Measurements from ENCODE around the gene RPS19BP1.

RPS19BP1 gene, protein sequence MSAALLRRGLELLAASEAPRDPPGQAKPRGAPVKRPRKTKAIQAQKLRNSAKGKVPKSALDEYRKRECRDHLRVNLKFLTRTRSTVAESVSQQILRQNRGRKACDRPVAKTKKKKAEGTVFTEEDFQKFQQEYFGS

DNA sequence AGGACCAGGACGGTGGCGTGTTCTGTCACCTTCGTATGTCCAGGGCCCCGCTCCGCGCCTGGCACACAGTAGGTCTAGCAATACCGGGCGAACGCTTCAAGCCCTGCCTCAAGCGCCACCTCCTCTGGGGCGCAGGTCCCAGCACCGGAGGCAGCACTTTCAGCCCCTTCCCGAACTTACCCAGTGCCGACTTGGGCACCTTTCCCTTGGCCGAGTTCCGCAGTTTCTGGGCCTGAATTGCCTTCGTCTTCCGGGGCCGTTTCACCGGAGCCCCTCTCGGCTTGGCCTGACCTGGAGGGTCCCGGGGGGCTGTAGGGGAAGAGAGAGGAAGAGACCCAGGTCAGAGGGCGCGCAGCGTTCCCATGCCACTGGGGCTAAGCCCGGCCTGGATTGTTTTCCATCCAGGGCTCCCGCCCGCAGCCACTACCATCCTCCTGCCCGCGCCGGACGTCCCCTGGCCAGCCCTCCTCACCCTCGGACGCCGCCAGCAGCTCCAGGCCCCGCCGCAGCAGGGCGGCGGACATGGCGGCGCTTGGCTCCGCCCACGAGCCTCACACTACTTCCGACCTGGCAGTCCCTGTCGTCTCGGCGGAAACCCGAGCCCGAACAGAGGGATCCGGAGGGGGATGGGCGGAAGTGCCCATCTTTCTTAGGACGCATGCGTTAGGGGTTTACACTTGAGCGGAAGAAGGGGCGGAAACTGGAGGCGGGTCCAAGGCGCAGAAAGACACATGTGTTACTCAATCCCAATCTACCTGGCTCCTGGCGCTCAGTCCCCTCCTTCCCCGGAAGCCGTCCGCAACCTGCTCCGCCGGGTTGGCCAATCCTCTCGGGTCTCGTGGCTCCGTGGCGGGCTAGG lies at the start of gene RPS19BP1:
RPS19BP1 (minus strand) TSS at position 534 of the 859 bp plus-strand sequence; CDS start at position 524, 10 bp downstream.
- DNase-seq, result peak; percentile 100

DNA sequence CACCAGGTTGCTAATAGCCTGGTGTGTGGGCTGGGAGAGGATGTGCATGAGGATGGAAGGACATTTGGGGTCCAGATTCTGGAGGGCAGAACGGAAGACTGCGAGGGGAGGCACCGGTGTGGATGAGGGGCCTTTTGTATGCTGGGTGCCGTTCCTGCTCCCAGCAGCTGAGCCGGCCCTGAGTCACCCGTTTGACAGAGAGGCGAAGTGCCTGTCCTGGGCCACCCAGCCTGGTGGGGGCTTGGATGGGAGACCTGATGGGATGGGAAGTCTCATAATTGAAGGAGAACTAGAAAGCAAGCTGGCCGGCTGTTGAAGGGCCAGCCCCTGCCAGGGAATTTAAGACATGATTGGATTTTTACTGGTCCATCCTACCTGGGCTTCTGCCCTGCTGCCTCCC lies 48.8 kb upstream of the RPS19BP1 start:
- no peak for DNase-seq

DNA sequence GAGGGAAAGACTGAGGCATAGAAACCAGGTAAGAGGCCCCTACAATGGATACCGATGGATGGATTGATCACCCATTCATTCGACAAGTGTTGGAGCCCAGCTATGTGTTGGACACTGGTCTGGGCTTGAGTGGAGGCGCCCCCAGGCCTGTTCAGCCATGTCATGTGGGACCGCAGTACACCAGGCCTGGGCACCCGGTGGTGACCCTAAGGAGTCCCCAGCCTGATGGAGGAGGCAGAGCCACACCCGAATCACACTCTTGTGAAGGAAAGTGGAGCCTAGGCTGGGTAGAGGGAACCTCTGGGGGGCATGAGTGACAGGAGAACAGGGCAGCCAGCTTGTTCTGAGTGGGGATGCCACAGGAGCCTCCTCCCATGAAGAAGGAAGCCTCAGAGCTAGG lies 48.2 kb upstream of the RPS19BP1 start:
- no peak for DNase-seq

DNA sequence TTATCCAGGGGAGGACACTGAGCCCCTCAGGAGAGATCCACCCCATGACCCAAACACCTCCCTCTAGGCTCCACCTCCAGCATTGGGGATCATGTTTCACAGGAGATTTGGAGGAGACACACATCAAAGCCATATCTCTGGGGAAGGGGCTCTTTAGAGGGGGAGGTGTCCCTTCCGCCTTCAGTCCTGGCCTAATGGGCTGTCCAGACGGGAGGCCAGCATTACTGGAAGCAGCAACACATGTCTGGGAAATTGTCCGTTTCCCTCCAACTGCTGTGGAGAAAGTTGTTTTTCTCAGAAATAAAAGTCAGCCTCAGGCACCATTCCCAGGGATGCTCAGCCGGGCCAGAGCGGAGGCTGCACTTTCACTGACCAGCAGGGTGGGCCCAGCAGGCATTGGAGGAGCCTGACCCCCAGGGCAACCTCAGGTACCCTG lies 47.5 kb upstream of the RPS19BP1 start:
- no peak for DNase-seq

DNA sequence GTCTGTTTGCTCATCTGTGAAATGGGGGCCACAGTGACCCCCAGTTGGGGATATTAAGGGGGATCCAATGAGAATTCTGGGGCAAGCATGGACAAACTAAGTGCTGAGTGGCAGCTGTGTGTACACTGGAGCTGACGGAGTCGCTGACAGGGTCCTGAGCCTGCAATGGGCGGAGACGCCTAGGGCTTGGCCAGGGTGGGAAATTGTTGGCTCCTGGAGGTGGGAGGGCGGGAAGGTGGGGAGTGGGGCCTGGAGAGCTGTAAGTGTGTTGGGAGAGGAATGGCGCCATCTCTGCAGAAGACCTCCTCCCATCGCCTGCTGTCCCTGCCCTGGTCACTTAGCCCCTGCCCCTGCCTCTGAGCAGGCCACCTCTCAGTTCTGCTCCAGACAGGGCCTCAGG lies 45.4 kb upstream of the RPS19BP1 start:
- no peak for DNase-seq

DNA sequence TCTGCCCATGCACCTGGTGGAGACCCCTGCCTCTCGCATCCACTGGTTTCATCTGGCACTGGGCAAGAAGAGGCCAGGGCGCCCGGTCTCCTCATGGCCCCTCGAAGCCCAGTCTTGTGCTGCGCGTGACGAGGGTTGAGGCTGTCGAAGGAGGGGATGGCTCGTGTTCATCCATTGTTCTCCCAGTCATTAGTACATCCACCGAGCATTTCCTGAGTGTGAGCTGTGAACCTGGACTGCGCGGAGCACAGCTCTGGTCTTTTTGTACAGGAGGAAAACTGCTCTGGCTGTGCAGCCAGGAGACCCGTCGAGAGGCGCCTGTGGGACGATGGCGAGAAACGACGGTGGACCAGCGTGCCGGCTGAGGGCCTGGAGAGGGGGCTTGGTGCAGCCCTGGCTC lies 44.8 kb upstream of the RPS19BP1 start:
- no peak for DNase-seq

DNA sequence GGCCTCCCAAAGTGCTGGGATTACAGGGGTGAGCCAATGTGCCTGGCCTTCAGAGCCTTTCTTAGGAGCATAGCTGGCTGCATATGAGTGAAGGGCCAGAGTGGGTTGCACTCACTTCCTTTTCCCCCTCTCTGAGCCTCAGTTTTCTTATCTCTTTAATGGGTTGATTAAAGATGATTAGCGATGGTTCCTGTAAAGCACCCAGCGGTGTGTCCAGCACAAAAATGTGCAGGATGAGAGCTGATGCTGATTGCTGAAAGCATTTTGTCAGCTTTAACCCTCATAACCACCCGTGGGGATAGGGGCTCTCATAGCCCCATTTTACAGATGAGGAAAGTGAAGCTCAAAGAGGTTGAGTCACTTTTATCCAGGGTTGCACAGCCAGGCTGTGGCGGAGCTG lies 43.5 kb upstream of the RPS19BP1 start:
- no peak for DNase-seq

DNA sequence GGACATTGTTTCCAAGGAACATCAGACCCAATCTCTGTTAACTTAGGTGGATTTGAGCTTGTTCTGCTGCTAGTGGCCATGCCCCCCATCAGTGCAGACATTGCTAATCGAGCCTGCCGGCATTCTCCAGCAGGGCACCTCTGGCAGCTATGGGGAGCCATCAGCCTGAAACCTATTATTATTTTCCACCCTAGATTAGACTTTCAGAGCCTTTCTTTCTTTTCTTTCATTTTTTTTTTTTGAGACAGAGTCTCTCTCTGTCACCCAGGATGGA lies 42.9 kb upstream of the RPS19BP1 start:
- no peak for DNase-seq

DNA sequence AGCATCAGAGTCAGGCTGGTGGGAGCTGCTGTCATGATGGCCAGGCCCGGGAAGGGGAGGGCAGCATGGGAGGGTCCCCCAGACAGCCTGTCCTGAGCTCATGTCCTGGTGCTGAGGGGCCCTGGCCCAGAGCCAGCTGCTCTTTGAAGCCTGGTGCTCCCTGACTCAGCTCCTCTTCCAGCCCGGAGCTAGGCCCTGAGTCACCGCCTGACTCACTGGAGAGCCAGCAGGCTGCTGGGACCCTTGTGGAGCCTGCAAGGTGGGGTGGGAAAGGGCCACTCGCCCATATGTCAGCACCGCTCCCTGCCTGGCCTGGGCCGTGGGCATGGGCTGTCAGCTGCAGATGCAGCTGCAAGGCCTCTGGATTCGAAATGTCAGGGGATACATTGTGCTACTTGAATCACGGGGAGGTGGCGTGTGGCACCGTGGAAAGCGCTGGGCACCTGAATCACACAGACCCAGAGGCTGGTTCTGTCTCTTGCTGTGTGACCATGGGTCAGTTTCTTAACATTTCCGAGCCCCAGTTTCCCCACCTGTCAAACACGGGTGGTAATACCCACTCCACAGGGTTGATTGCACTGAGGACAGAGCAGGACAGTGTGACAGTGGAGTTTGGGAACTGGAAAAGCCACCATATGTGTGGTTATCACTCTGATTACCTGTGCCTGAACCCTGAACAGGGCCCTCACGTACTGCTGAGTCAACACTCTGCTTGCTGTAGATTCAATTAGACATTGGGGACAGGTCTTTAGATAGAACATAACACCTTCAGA lies 42.4 kb upstream of the RPS19BP1 start:
- peak; percentile 96 for DNase-seq

DNA sequence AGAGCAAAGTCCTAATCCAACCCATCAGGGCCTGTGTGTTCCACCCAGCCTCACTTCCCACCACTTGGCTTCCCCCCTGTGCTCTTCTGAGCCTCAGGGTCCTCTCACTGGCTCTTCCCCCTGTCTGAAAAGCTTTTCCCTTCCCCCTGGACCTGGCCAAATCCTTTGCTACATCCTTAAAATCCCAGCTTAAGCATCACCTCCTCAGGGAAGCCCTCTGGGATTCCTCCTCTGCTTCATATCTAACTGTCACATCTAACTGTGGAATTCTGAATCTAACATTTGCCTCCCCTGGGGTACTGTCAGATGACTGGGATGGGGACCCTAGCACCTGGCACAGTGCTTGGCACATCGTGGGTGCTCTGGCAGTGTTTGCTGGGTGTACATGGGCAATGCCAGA lies 39.0 kb upstream of the RPS19BP1 start:
- DNase-seq, result no peak

DNA sequence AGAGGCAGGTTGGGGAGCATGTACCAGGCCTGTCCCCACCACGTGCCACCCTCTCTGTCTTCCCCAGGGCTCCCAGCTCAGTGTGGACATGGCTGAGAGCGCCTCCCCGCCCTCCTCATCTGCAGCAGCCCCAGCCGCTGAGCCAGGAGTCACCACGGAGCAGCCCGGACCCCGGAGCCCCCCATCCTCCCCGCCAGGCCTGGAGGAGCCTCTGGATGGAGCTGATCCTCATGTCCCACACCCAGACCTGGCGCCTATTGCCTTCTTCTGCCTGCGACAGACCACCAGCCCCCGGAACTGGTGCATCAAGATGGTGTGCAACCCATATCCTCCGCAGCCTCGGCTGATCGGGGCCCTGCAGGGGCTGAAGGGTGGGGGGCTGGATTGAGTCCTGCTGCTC lies 38.1 kb upstream of the RPS19BP1 start, which contains the start of gene CACNA1I:
CACNA1I (plus strand) TSS at position 89 of the 400 bp plus-strand sequence; CDS start at position 89, 0 bp downstream.
- DNase-seq, result no peak

DNA sequence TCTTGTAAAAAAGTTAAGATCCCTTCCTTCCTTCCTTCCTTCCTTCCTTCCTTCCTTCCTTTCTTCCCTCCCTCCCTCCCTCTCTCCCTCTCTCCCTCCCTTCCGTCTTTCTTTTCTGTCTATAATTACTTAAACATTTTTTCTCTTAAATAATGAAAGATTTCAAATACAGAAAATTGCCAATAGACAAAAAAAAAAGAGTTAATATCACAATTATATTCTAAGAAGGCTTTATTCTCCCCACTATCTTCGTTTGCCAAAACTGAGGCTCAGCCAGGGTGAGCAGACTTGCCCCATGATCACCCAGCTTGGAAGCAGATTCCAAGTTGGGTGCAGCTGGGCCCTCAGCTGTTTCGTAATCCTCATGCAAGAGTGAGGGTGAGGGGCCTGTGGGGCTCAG lies 37.7 kb upstream of the RPS19BP1 start:
- no peak for DNase-seq

DNA sequence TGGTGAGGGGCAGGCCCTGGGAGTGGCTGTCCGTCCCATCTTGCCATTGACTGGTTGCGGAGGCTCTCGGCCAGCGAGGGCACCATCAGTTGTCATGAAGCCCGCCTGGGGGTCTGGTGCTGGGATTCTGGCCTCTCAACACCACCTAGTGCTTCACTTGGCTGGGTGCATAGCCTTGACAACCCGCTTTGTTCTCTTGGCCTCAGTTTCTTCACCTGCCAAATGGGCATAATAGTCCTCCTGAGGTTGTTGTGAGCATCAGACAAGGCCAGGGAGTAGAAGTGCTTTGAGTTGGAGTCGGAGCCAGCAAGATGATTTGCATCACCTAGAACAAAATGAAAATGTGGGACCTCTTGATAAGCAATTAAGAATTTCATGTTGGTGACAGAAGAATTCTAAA lies 36.5 kb upstream of the RPS19BP1 start:
- no peak for DNase-seq

DNA sequence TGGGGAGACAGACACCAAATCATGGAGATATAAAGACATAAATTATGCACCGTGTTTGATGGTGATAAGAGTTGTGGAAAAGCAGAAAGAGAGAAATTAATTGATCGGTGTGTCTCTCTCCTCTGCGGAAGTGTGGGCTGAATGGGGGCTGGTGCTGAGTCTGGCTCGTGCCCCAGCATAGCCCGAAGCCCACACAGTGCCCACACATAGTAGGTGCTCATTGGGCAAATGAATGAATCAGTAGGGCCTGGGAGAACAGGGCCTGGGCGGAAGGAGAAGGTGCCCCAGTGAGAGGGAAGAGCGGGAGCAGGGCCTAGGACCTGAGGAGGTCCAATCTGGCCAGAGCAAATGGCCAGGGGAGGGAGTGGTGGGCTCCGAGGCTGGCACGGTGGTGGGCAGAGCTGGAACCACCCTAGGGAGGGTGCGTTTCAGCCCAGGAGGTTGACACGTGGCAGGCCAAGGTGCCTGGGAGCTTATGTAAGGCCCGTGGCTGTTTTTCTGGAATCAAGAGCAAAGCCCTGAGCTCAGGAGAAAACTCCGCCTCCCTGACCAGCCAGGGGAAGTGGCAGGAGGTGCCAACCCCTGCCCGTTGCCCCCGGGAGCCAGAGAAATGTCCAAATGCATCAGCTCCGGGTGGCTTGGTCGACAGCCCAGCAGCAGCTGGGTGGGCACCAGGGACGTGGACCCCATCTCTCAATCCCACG lies 35.9 kb upstream of the RPS19BP1 start:
- DNase-seq, result no peak

DNA sequence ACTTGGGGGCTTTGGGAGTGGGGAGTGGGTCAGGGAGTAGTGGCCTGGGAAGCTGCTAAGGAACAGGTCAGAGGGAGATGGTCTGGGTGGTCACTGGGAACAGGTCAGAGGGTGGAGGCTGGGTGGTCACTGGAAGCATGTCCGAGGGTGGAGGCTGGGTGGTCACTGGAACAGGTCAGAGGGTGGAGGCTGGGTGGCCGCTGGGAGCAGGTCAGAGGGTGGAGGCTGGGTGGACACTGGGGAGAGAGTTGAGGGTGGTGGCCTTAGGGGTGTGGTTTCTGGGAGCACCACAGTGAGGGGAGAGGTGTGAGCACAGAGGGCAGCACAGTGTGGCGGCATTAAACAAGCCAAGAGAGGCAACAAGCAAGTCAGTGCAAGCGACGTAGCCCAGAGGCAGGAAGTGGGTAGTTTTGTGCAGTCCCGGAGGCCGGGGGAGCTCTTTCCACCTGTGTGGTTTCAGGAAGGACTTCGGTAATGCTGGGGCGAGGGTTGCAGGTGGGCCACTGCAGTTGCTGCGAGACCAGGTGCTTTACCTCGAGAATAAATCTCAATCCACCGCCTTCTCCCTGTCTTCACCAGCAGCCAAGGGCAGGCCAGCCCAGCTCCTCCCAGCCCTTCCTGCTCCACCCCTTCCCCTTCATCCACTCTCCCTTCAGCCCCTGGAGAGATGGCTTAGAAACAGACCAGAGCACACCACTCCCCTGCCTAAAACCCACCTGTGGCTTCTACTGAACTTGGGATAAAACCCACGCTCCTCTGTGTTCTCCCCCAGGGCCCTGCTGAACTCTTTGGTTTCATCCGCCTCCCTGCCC lies 34.8 kb upstream of the RPS19BP1 start:
- DNase-seq, result no peak

DNA sequence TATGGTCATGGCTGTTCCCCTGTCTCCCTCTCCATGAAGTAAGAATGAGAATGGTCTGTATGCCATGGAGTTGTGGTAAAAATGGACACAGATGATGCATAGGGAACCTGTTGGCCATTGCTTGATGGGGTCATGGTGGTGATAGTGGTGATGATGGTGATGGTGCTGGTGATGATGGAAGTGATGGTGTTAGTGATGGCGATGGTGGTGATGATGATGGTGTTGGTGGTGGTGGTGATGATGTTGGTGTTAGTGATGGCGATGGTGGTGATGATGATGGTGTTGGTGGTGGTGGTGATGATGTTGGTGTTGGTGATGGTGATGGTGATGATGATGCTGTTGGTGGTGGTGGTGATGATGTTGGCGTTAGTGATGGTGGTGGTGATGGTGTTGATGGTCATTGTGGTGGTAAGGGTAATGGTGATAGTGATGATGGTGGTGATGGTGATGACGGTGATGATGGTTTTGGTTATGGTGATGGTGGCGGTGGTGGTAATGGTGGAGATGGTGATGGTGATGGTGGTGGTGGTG lies 32.9 kb upstream of the RPS19BP1 start:
- no peak for DNase-seq

DNA sequence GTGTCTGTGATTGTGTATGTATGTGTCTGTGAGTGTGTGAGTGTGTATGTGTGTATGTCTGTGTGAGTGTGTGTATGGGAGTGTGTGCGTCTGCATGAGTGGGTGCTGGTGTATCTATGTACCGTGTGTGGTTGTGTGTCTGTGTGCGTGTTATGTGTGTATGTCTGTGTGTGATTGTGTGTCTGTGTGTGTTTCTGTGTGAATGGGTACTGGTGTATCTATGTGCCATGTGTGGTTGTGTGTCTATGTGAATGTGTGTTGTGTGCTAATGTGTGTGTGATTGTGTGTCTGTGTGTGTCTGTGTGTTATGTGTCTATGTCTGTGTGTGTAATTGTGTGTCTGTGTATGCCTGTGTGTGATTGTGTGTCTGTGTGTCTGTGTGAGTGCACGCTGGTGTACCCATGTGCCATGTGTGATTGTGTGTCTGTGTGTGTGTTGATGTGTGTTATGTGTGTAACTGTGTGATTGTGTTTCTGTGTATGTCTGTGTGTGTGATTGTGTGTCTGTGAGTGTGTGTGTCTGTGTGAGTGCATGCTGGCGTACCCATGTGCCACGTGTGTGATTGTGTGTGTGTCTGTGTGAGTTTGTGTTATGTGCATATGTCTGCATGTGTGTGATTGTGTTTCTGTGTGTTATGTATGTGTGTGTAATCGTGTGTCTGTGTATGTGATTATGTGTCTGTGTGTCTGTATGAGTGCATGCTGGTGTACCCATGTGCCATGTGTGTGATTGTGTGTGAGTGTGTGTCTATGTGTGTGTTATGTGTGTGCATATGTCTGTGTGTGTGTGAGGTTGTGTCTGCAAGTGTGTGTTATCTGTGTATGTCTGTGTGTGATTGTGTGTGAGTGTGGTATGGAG lies 31.3 kb upstream of the RPS19BP1 start:
- DNase-seq, result no peak

DNA sequence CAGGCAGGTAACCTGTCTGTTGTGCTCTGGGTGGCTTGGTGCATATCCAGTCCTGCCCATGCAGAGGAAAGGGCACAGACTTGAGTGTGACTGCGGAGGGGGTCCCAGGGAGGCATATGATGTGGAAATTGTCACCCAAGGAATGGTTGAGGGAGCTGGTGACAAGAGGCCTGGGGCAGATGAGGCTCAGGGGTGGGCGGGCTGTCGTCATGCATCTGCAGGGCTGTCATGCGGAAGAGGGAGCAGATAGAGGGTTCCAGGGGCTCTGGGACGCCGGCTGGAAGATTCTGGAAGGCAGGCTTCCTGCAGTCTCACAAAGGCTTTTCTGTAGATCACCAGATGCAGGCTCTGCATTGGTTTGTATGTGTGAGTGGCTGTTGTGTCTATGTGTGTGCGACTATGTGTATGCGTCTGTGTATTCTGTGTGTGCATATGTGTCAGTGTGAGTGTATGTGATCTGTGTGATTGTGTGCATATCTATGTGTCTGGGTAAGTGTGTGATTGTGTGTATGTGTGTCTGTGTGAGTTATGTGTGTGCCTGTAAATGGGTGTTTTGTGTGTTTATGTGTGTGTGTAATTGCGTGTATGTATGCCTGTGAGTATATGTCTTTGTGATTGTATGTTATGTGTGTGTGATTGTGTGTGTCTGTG lies 30.4 kb upstream of the RPS19BP1 start:
- no peak for DNase-seq

DNA sequence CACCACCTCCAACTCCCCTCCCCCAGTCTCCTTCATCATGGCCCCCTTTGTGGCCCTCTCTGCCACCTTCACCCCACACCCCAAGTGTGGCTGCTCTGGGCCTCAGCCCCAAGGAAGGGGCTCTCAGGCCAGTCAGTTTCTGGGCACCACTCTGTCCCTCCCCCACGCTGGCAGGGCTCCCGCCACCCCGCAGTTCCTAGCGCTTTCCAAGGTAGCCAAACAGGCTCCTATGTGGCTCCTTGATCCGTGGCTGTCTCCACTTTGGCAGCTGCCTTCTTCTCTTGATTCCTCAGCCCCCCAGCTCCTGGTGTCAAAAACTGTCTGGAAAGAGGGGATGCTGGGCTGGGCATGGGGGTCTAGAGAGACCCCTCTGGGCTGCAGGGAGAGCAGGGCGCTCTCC lies 27.6 kb upstream of the RPS19BP1 start:
- no peak for DNase-seq

DNA sequence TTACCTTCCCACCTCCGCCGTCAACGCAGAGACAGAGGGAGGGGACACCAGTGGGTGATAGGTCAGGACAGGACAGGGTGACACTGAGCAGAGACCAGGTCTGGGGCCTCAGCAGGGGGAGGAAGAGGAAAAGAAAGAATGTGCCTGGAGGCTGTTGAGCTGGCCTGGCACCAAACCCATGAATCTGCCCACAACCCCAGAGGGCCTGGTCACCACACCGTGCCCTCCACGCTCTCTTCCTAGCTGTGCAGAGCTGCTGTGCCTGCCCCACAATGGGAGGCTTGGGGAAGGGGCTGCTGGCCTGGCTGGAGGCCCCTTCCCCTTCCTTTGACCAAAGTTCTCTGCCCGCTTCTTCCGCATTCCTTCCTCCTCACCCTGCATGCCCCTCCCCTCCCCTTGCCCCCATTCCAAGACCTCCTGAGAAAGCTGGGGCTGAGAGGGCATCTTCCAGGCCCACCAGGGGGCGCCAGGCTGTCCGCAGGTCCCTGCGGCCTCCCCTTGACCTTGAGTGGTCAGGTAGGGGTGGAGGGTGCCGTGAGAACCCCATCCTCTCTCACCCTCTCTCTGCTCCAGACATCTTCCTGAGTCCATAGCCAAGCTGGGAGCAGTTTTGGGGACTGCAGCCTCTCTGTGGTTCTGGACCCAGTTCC lies 27.0 kb upstream of the RPS19BP1 start:
- DNase-seq, result peak; percentile 73

Data from islet precursor cell (in vitro differentiated cells).